C4-2B (cell line): ENCODE data around the gene FAM118B.
"Not testable (repeated sequence)": the region's sequence is repeated elsewhere in the genome, so short reads cannot be mapped to it uniquely, and the experiment has no call there.

Experiments used
- H3K27ac ChIP-seq: fragments of 450-650 bp; 2 replicates; pipeline ENCODE4 v1.5.1; 2017
- CTCF ChIP-seq: fragments of 450-650 bp; conservative IDR thresholded peaks from 2 replicates; pipeline ENCODE4 v1.5.1; 2017; ENCODE audit warnings: mild to moderate bottlenecking
- ZFX ChIP-seq: fragments of 450-650 bp; IDR thresholded peaks from 2 replicates; pipeline ENCODE4 v1.6.1; 2017

FAM118B gene

DNA sequence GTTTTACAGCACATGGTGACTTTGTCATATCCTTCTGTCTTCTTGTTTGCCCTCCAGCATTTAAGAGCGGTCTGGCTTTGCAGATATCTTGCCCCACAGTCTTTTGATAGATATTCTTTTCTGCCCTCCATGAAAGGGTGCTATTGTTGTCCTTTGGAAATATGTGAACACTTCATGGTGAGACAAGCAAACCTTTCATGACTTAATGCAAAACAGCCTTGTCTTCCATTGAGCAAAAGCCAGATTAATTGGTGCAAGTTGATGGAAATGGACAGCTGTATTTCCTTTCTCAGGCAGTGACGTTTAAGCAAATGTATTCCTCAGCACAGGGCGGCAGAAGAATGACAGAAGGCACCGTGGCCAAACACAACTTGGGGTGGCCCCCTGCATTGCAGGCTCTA lies 96.7 kb downstream of the FAM118B start:
- H3K27ac ChIP-seq, result no peak overlapping the region
- no peak for TF ChIP-seq ZFX
- no peak for TF ChIP-seq CTCF

DNA sequence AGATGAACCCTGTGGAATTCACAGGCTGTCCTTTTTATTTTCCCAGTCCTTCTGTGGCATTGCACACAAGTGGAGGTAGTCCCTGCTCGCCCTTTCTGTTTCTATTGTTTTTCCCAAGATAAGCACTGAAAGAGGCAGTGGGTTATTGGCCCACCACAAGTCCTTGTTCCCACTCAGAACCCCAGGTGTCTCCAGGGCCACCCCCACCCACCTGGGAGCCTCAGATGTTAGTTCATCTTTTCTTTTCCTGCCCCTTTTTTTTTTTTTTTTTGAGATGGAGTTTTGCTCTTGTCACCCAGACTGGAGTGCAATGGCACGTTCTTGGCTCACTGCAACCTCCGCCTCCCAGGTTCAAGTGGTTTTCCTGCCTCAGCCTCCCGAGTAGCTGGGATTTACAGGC lies 97.2 kb downstream of the FAM118B start:
- H3K27ac ChIP-seq, result not testable (repeated sequence)

DNA sequence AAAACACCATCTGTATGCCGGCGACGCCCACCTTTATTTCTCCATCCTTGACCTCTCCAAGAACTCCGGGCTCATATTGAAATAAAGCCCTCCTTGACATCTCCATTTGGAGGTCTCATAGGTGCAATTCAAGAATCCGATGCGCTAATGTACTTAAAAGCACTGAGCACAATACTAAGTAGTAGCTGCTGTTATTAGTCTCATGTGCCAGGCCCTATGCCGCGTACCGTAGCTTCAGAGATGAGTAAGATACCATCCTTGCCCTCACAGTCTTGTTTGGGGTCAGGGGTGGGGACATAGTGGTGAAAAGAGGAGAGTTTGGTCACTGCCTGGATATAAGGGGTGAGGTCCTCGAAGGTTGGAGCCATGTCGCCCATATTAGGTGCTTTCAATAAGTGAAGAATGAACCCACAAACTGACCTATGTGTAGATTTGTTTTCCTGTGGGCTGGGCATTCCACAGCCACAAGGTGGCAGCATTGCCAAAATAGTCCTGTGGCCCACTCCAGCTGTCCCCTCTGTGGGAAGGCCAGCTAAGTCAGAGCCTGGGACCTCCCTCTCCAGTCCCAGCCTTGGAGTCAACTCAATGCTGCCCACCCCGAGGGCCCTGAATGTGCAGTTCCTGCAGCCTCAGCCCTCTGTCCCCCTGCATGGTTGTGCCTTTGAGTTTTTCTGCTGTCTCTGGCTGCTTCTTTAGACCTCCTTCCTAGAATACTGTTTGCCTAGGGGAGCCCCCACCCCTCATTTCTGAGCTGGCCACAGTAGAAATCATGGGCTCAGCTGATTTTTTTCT lies 98.8 kb downstream of the FAM118B start:
- H3K27ac ChIP-seq, result no peak overlapping the region

GRCh38 chr11:126310992-126311310 lies 99.4 kb downstream of the FAM118B start:
- TF ChIP-seq ZFX (no peak), CTCF (no peak)
- no peak overlapping the region for H3K27ac ChIP-seq

More for the DNA sequence above, 98.8 kb downstream of the FAM118B start:
- no peak for TF ChIP-seq ZFX
- TF ChIP-seq CTCF, result peak; percentile 91

GRCh38 chr11:126311401-126312291 lies 100.1 kb downstream of the FAM118B start:
- no peak overlapping the region for H3K27ac ChIP-seq
- no peak for TF ChIP-seq ZFX
- TF ChIP-seq CTCF, result no peak
